ENCODE data around the gene HSD11B2. TPM values are rescaled to one million over a fixed set of nuclear protein-coding genes. Genes with fewer than 3 reads are reported as not detected.
A peak's percentile ranks its signal among the peaks of the same experiment; 100 is the strongest.

Gene HSD11B2
- total and polyA plus RNA-seq, 10 of the 15 experiments (the other 5 are each of a cell fraction or from before 2014, with no cell fraction given), result 0.09 to 0.34 (median 0.21) TPM; not detected in 2

- TF ChIP-seq BACH1 (IDR thresholded peaks at IDR 0.05; ENCODE audit: borderline replicate concordance), result no peak
- TF ChIP-seq YY1 (IDR thresholded peaks at IDR 0.05; ENCODE audit: low read depth, low read length), result no peak
- TF ChIP-seq ZNF274 (IDR thresholded peaks at IDR 0.05; ENCODE audit: insufficient read depth, insufficient read length), result no peak
Measured at GRCh38 chr16:67437513-67437912, 6.6 kb downstream of the HSD11B2 start (continued).

GRCh38 chr16:67438098-67438791 is 7.3 kb downstream of the HSD11B2 start:
- H3K9me3 ChIP-seq (replicated peaks; ENCODE audit: control insufficient read depth, insufficient read depth, low read length), result no peaks in the 10 kb centered on the region
- no peaks in the 10 kb centered on the region for H3K79me2 ChIP-seq (ENCODE audit: control insufficient read depth, insufficient read depth, low read length)
- no peak overlapping the region for H3K4me2 ChIP-seq (ENCODE audit: control insufficient read depth, insufficient read depth)
- in situ Hi-C loops (cut with MboI) (no loop called here), intact Hi-C loops (cut with micrococcal nuclease; ENCODE audit: unreplicated experiment) (no loop called here)
- H3K9ac ChIP-seq (ENCODE audit: control insufficient read depth, insufficient read depth, low read length), result no peak overlapping the region
- no peaks in the 10 kb centered on the region for H3K27me3 ChIP-seq (replicated peaks in 1 of 2; ENCODE audit: control insufficient read depth in 2 of 2, insufficient read depth in 2 of 2, low read length in 1 of 2)
- ChIA-PET POLR2A (no interaction called here), CTCF (interaction anchor here (0.5 to 2.1 kb wide), 3 partner anchors 9 to 94 kb away, joined by 3 to 6 read pairs (median 3); no protein-coding TSS in a partner anchor), RAD21 (ENCODE audit: unreplicated experiment) (no interaction called here), SMC1A (ENCODE audit: uncharacterized antibody, unreplicated experiment) (interaction anchor here (1.3 kb wide), 1 partner anchor 11 kb away, joined by 3 read pairs; no protein-coding TSS in a partner anchor)
- TF ChIP-seq MLLT1 (IDR thresholded peaks at IDR 0.05) (0 out of 2 replicates have a peak, but pooled peaks have one; percentile 25), POLR2AphosphoS2 (IDR thresholded peaks at IDR 0.05; ENCODE audit: low read depth, low read length) (no peak), RFX5 (IDR thresholded peaks at IDR 0.05; ENCODE audit: low read depth, low read length) (no peak), BCL11A (IDR thresholded peaks at IDR 0.05; ENCODE audit: low read depth, low read length) (no peak), NFXL1 (IDR thresholded peaks at IDR 0.05; ENCODE audit: borderline replicate concordance) (no peak), YBX1 (IDR thresholded peaks at IDR 0.05) (no peak), CREB1 (IDR thresholded peaks at IDR 0.05; ENCODE audit: low read depth) (no peak), WRNIP1 (IDR thresholded peaks at IDR 0.05; ENCODE audit: borderline replicate concordance, low read depth, low read length) (no peak), NR2C2 (IDR thresholded peaks at IDR 0.05; ENCODE audit: borderline replicate concordance, control insufficient read depth, insufficient read length, low read depth) (no peak)
- FAIRE-seq (no peak), DNase-seq (ENCODE audit: low read depth, low spot score) (no peak), ATAC-seq (no peak)
- H2AFZ ChIP-seq (ENCODE audit: control insufficient read depth, low read depth, low read length), result no peak overlapping the region
- peaks cover 21% of the 10 kb centered on the region for H3K4me1 ChIP-seq (ENCODE audit: control insufficient read depth, insufficient read depth, low read length)
- no peak overlapping the region for H3K27ac ChIP-seq (ENCODE audit: control insufficient read depth, insufficient read depth)
- TSS peak; percentile 84 for BruUV-seq (replicated peaks)
- H4K20me1 ChIP-seq (ENCODE audit: control insufficient read depth, insufficient read depth), result 0 out of 2 replicates have a peak, but pooled peaks cover 4% of the 10 kb centered on the region
- no peak overlapping the region for H3K4me3 ChIP-seq
- 88% methylated on average over 20 of the region's 20 CpGs for WGBS (ENCODE audit: insufficient coverage, insufficient replicate concordance, low lambda C conversion rate, missing lambda C conversion rate)
- H3K36me3 ChIP-seq (ENCODE audit: control insufficient read depth in 2 of 2, insufficient read depth in 2 of 2, low read length in 1 of 2), result peaks cover 0 to 16% of the 10 kb centered on the region in 2 experiments; a peak in 3 of 4 replicates
